ENCODE data around the gene OIP5.
"Not testable (repeated sequence)": the region's sequence is repeated elsewhere in the genome, so short reads cannot be mapped to it uniquely, and the experiment has no call there.

The OIP5 gene

GRCh38 chr15:41336549-41336948 is 4.2 kb upstream of the OIP5 start:
- H3K36me3 ChIP-seq (ENCODE audit: control insufficient read depth, insufficient read depth, low read length): peaks cover 38% of the 10 kb centered on the region

GRCh38 chr15:41334293-41335120 is 2.1 kb upstream of the OIP5 start:
- Histone ChIP-seq H3K4me3 (ENCODE audit: extremely low read depth, insufficient read depth, low read length, poor library complexity, severe bottlenecking) (peak overlapping the region; percentile 86), H3K4me1 (ENCODE audit: control insufficient read depth, insufficient read depth, low read length, poor library complexity, severe bottlenecking) (peaks cover 8% of the 10 kb centered on the region), H3K27ac (ENCODE audit: low read depth, low read length, severe bottlenecking) (no peak overlapping the region), H3K9me3 (ENCODE audit: control insufficient read depth, low read length) (no peaks in the 10 kb centered on the region), H3K36me3 (ENCODE audit: control insufficient read depth, insufficient read depth, low read length) (peaks cover 20% of the 10 kb centered on the region)
- 92 to 100% methylated on average over 5 to 7 of the region's 12 CpGs for WGBS, 2 experiments (ENCODE audit: insufficient coverage in 2 of 2)

More at GRCh38 chr15:41336549-41336948, 4.2 kb upstream of the OIP5 start:
- Histone ChIP-seq H3K27ac (ENCODE audit: low read depth, low read length, severe bottlenecking) (no peak overlapping the region), H3K9me3 (ENCODE audit: control insufficient read depth, low read length) (no peaks in the 10 kb centered on the region), H3K4me3 (ENCODE audit: extremely low read depth, insufficient read depth, low read length, poor library complexity, severe bottlenecking) (no peak overlapping the region), H3K4me1 (ENCODE audit: control insufficient read depth, insufficient read depth, low read length, poor library complexity, severe bottlenecking) (peaks cover 8% of the 10 kb centered on the region)
- 86 to 90% methylated on average over 2 of the region's 4 CpGs for WGBS, 2 experiments (ENCODE audit: insufficient coverage in 2 of 2)

DNA sequence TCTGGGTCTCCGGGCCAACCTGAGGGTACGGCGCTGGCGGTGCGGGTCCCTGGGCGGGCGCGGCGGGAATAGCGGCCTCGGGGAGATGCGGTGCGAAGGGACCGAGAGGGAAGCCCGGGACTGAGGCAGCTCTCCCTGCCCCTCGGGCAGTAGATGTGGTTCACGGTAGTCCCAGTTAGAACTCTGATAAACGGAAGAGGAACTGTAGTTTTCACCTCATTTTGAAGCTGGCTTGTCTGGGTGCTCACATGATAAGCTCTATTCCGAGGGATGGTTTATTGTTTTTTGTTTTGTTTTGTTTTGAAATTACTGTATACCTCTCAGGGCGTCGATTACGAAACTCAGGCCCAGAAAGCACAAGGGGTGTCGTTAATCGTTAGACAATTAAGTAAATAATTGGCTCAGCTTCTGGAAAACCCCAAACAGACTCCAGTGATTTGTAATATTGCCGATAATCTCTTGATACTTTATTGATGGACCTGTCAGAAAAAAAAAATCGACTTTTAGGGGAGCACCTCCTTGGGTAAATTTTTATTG is 703 bp upstream of the OIP5 start:
- H3K36me3 ChIP-seq (ENCODE audit: control insufficient read depth, insufficient read depth, low read length): peaks cover 17% of the 10 kb centered on the region
- H3K4me3 ChIP-seq (ENCODE audit: extremely low read depth, insufficient read depth, low read length, poor library complexity, severe bottlenecking): peak overlapping the region; percentile 86
- H3K27ac ChIP-seq (ENCODE audit: low read depth, low read length, severe bottlenecking): peak overlapping the region; percentile 72
- peaks cover 8% of the 10 kb centered on the region for H3K4me1 ChIP-seq (ENCODE audit: control insufficient read depth, insufficient read depth, low read length, poor library complexity, severe bottlenecking)
- no peaks in the 10 kb centered on the region for H3K9me3 ChIP-seq (ENCODE audit: control insufficient read depth, low read length)
- 0% methylated on average over 14 to 16 of the region's 26 CpGs for WGBS, 2 experiments (ENCODE audit: insufficient coverage in 2 of 2)

DNA sequence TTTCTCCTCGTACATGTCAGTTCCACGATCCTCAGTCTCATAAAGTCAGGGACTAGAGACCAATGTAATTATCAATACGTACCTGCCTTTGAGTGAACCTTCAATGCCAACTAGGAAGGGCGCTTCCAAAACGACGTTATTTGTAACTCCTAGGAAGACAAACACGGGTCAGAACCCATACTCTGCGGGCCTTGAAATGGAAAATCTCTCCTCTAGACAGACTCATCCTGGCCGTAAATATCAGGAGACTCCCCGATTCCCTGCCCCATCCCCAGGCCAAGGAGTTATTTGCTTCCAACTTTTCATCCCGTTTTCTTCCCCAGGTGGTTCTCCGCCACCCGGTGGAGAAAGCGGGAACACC is 578 bp downstream of the OIP5 start:
- peaks cover 12% of the 10 kb centered on the region for H3K36me3 ChIP-seq (ENCODE audit: control insufficient read depth, insufficient read depth, low read length)
- H3K4me1 ChIP-seq (ENCODE audit: control insufficient read depth, insufficient read depth, low read length, poor library complexity, severe bottlenecking): peaks cover 2% of the 10 kb centered on the region
- WGBS, 2 experiments (ENCODE audit: insufficient coverage in 2 of 2): 4 to 7% methylated on average over 11 to 14 of the region's 14 CpGs
- no peaks in the 10 kb centered on the region for H3K9me3 ChIP-seq (ENCODE audit: control insufficient read depth, low read length)
- H3K4me3 ChIP-seq (ENCODE audit: extremely low read depth, insufficient read depth, low read length, poor library complexity, severe bottlenecking): peak overlapping the region; percentile 86
- peak overlapping the region; percentile 64 for H3K27ac ChIP-seq (ENCODE audit: low read depth, low read length, severe bottlenecking)

GRCh38 chr15:41331281-41331680 is 1.1 kb downstream of the OIP5 start:
- H3K4me3 ChIP-seq (ENCODE audit: extremely low read depth, insufficient read depth, low read length, poor library complexity, severe bottlenecking): peak overlapping the region; percentile 86
- no peaks in the 10 kb centered on the region for H3K9me3 ChIP-seq (ENCODE audit: control insufficient read depth, low read length)
- no peak overlapping the region for H3K27ac ChIP-seq (ENCODE audit: low read depth, low read length, severe bottlenecking)
- peaks cover 9% of the 10 kb centered on the region for H3K36me3 ChIP-seq (ENCODE audit: control insufficient read depth, insufficient read depth, low read length)
- WGBS, 2 experiments (ENCODE audit: insufficient coverage in 2 of 2): 46 to 76% methylated on average over 2 to 4 of the region's 6 CpGs
- peaks cover 2% of the 10 kb centered on the region for H3K4me1 ChIP-seq (ENCODE audit: control insufficient read depth, insufficient read depth, low read length, poor library complexity, severe bottlenecking)

GRCh38 chr15:41323611-41324010 is 8.8 kb downstream of the OIP5 start:
- Histone ChIP-seq H3K36me3 (ENCODE audit: control insufficient read depth, insufficient read depth, low read length) (peaks cover 34% of the 10 kb centered on the region), H3K4me3 (ENCODE audit: extremely low read depth, insufficient read depth, low read length, poor library complexity, severe bottlenecking) (no peak overlapping the region), H3K27ac (ENCODE audit: low read depth, low read length, severe bottlenecking) (no peak overlapping the region), H3K9me3 (ENCODE audit: control insufficient read depth, low read length) (no peaks in the 10 kb centered on the region), H3K4me1 (ENCODE audit: control insufficient read depth, insufficient read depth, low read length, poor library complexity, severe bottlenecking) (no peaks in the 10 kb centered on the region)
- WGBS, 2 experiments (ENCODE audit: insufficient coverage in 2 of 2): 94 to 100% methylated on average over 1 of the region's 1 CpG

- WGBS, 2 experiments (ENCODE audit: insufficient coverage in 2 of 2): 92 to 99% methylated on average over 10 to 16 of the region's 39 CpGs
- not testable (repeated sequence) for H3K4me3 ChIP-seq (ENCODE audit: extremely low read depth, insufficient read depth, low read length, poor library complexity, severe bottlenecking); H3K27ac ChIP-seq (ENCODE audit: low read depth, low read length, severe bottlenecking)
Observed at GRCh38 chr15:41320805-41321330, 11.5 kb downstream of the OIP5 start.

DNA sequence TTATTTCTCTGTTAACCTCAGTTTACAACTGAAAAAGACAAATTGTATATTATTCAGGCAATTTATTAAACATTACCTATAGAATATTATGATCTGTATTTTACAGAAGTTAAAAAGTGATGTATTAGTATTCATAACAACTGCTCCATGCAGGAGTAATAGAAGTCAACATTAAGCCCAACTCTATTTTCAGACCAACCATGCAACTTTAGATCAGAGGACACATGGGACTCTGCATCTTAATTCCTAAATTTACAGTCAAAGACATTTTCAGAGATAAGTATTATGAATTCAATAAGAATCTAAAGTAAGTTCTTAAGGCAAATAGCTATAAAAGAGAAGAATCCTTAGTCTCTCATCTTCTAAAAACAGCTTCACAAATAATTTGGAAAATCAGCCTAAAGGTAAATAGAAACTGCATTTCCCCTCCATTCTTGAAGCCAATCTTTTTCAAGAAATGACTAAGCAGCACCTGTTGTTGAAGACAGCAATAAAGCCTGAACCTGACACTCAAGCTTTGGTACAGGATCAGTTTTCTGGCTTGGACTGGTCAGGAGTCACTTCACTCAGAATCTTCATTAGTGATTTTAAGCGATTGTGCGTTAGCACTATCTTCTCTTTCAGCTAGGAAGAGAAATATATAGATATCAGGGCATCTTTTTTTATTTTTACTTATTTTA is 23.0 kb downstream of the OIP5 start:
- Histone ChIP-seq H3K4me1 (ENCODE audit: control insufficient read depth, insufficient read depth, low read length, poor library complexity, severe bottlenecking) (no peaks in the 10 kb centered on the region), H3K9me3 (ENCODE audit: control insufficient read depth, low read length) (no peaks in the 10 kb centered on the region), H3K36me3 (ENCODE audit: control insufficient read depth, insufficient read depth, low read length) (peaks cover 47% of the 10 kb centered on the region), H3K27ac (ENCODE audit: low read depth, low read length, severe bottlenecking) (no peak overlapping the region), H3K4me3 (ENCODE audit: extremely low read depth, insufficient read depth, low read length, poor library complexity, severe bottlenecking) (no peak overlapping the region)
- whole genome bisulfite sequencing, 2 experiments (ENCODE audit: insufficient coverage in 2 of 2): no CpG with 5 or more reads among the region's 2 CpGs

More at GRCh38 chr15:41320805-41321330, 11.5 kb downstream of the OIP5 start:
- peaks cover 45% of the 10 kb centered on the region for H3K36me3 ChIP-seq (ENCODE audit: control insufficient read depth, insufficient read depth, low read length)
- H3K9me3 ChIP-seq (ENCODE audit: control insufficient read depth, low read length); H3K4me1 ChIP-seq (ENCODE audit: control insufficient read depth, insufficient read depth, low read length, poor library complexity, severe bottlenecking): not testable (repeated sequence)

DNA sequence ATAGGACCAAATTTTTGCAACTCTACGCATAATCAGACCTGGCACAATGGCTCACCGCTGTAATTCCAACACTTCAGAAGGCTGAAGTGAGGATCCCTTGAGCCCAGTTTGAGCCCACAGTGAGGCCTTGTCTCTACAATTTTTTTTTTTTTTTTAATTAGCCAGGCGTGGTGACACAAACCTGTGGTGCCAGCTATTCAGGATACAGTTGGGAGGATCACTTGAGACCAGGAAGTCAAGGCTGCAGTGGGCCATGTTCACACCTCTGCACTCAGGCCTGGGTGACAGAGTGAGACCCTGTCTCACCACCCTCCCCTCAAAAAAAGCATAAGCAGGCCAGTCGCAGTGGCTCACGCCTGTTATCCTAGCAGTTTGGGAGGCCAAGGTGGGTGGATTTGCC is 24.7 kb downstream of the OIP5 start:
- no peak overlapping the region for H3K4me3 ChIP-seq (ENCODE audit: extremely low read depth, insufficient read depth, low read length, poor library complexity, severe bottlenecking)
- no peaks in the 10 kb centered on the region for H3K4me1 ChIP-seq (ENCODE audit: control insufficient read depth, insufficient read depth, low read length, poor library complexity, severe bottlenecking)
- 88% methylated on average over 5 of the region's 5 CpGs for WGBS, 2 experiments (ENCODE audit: insufficient coverage in 2 of 2)
- H3K9me3 ChIP-seq (ENCODE audit: control insufficient read depth, low read length): no peaks in the 10 kb centered on the region
- H3K36me3 ChIP-seq (ENCODE audit: control insufficient read depth, insufficient read depth, low read length): peaks cover 44% of the 10 kb centered on the region
- no peak overlapping the region for H3K27ac ChIP-seq (ENCODE audit: low read depth, low read length, severe bottlenecking)

DNA sequence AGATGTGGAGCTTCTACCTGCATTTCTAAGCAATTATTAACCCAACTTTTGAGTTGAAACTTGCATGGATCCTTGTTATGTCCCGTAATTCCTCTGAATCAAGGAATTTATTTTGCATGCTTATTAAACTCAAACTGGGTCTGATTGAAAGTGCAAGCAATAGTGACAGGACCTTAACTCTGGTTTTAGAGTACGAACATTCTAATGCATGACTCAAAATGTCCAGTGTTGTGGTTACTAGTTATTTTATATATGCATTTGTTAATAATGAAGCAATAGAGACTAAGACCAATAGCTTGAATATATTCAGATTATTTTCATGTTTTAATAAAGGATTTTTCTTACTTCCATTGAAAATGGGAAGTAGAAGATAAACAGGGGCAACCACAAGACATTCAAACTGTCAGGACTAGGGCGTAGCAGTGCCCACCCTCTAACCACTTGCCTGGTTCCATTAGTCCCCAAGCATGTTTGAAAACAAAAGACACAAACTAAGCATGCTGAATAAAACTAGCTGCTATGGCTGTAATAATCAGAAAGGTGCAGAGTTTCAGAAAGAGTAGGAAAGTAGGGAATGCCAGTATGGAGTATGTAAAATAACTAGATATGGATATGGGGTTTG is 28.1 kb downstream of the OIP5 start:
- Histone ChIP-seq H3K27ac (ENCODE audit: low read depth, low read length, severe bottlenecking) (no peak overlapping the region), H3K4me1 (ENCODE audit: control insufficient read depth, insufficient read depth, low read length, poor library complexity, severe bottlenecking) (no peaks in the 10 kb centered on the region), H3K36me3 (ENCODE audit: control insufficient read depth, insufficient read depth, low read length) (peaks cover 42% of the 10 kb centered on the region), H3K9me3 (ENCODE audit: control insufficient read depth, low read length) (no peaks in the 10 kb centered on the region), H3K4me3 (ENCODE audit: extremely low read depth, insufficient read depth, low read length, poor library complexity, severe bottlenecking) (no peak overlapping the region)
- WGBS, 2 experiments (ENCODE audit: insufficient coverage in 2 of 2): 100% methylated on average over 1 to 2 of the region's 3 CpGs
